ENCODE data around the gene OR4C46.
"Not testable (repeated sequence)": the region's sequence is repeated elsewhere in the genome, so short reads cannot be mapped to it uniquely, and the experiment has no call there.

OR4C46 gene

DNA sequence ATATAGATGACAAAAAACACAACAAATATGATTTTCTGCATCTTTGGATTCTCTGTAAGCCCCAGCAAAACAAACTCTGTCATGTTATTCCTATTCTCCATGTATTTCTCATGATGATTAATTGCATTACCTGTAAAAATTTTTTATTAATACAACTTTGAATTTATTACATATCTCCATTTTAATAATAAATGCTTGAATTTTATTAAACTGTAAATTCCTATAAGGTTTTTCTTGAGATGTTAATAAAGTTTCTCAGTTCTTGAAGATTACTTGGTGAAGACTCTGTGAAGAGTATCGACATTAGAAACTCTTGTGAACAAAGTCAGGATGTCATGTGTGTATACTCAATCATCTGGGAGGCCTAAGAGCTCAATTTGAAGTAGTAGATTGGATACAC is at the start of gene OR4C46:
Gene OR4C46, minus strand, starts transcription at position 101 of the 400 bp plus-strand sequence. Its CDS starts 0 bp downstream, at position 101.
- TF ChIP-seq, protein P1, sequence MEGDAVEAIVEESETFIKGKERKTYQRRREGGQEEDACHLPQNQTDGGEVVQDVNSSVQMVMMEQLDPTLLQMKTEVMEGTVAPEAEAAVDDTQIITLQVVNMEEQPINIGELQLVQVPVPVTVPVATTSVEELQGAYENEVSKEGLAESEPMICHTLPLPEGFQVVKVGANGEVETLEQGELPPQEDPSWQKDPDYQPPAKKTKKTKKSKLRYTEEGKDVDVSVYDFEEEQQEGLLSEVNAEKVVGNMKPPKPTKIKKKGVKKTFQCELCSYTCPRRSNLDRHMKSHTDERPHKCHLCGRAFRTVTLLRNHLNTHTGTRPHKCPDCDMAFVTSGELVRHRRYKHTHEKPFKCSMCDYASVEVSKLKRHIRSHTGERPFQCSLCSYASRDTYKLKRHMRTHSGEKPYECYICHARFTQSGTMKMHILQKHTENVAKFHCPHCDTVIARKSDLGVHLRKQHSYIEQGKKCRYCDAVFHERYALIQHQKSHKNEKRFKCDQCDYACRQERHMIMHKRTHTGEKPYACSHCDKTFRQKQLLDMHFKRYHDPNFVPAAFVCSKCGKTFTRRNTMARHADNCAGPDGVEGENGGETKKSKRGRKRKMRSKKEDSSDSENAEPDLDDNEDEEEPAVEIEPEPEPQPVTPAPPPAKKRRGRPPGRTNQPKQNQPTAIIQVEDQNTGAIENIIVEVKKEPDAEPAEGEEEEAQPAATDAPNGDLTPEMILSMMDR (conservative IDR thresholded peaks at IDR 0.05; ENCODE audit: low read depth, low read length) = no peak
- DNase-seq (ENCODE audit: low read depth) = no peak

DNA sequence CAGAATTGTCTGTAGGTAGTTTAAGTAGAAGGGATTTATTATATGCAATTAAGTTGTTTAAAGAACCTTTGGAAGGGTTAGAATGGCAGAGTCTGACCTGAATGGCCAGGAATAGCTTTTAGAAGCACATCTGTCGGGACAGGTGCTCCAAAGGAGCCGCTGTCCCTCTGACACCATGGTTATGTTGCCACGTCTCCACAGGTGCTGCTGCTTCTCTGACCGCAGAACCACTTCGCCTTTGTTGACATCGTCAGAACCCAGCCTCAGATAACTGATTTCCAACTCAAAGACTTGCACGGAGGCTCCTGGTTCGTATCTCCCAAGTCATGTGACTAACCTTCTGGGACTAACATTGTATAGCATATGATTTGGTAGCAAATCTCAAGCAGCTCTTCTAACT is 41.8 kb upstream of the OR4C46 start:
- DNase-seq (ENCODE audit: low read depth); H3K4me3 ChIP-seq (ENCODE audit: low read depth, low read length): not testable (repeated sequence)

More for the DNA sequence above, at the start of gene OR4C46:
- no peak within 1 kb of the TSS for H3K4me3 ChIP-seq (ENCODE audit: low read depth, low read length)

DNA sequence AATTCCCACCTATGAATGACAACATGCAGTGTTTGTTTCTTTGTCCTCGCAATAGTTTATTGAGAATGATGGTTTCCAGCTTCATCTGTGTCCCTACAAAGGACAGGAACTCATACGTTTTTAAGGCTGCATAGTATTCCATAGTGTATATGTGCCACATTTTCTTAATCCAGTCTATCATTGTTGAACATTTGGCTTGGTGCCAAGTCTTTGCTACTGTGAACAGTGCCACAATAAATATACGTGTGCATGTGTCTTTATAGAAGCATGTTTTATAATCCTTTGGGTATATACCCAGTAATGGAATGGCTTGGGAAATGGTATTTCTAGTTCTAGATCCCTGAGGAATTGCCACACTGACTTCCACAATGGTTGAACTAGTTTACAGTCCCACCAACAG is 42.4 kb downstream of the OR4C46 start:
- not testable (repeated sequence) for H3K4me3 ChIP-seq (ENCODE audit: low read depth, low read length); DNase-seq (ENCODE audit: low read depth)

DNA sequence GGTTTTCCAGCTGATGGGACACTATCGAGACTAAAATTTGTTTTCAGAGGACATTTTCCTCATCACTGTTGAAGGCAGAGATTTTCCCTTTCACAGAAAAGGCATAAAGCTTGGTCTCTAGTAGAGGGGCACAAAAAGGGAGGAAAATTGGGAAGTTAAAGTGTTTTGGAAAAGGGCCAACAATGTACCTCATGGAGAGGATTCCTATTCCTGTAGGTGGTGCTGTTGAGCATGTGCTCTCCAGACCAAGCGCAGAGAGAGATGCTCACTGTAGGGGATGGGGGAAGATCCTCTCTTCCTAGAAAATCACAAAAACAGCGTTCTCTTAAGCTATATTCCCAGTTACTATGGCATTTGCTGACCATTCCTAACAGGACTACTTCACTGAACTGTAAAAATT is 44.9 kb downstream of the OR4C46 start:
- H3K4me3 ChIP-seq (ENCODE audit: low read depth, low read length) = no peak overlapping the region
- DNase-seq (ENCODE audit: low read depth) = no peak
- TF ChIP-seq, protein P1 (conservative IDR thresholded peaks at IDR 0.05; ENCODE audit: low read depth, low read length) = peak; percentile 11

DNA sequence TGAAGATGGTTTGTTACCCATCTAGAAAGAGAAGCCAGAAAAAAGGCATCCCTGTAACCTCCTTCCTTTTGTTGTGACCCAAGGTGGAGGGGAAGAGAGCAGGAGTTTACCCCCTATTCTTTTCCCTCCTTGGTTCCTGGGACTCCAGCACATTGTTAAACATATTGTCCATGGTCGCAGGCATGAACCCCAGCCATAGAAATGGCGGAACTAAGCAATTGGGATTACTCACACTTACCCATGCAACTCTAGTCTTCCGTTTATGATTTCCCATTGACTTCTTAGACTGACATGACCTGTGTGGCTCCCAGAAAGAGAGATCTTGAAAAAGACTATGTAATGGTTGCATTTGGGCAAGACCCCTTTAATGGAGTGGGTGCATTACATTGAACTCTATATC is 45.4 kb downstream of the OR4C46 start:
- no peak overlapping the region for H3K4me3 ChIP-seq (ENCODE audit: low read depth, low read length)
- peak; percentile 1 for DNase-seq (ENCODE audit: low read depth)
- TF ChIP-seq, protein P1 (conservative IDR thresholded peaks at IDR 0.05; ENCODE audit: low read depth, low read length) = no peak

Measured in choroid plexus epithelial cell (primary cell).